ENCODE measurements around the gene MESD.

DNA sequence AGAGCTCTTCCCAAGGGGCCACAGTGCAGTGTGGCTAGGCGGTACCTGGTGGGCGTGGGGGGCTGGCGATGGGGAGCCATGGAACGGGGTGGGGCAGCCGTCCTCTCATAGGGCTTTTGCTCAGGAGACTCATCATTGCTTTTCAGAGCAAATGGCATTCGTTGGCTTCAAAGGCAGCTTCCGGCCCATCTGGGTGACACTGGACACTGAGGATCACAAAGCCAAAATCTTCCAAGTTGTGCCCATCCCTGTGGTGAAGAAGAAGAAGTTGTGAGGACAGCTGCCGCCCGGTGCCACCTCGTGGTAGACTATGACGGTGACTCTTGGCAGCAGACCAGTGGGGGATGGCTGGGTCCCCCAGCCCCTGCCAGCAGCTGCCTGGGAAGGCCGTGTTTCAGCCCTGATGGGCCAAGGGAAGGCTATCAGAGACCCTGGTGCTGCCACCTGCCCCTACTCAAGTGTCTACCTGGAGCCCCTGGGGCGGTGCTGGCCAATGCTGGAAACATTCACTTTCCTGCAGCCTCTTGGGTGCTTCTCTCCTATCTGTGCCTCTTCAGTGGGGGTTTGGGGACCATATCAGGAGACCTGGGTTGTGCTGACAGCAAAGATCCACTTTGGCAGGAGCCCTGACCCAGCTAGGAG lies 40.8 kb downstream of the MESD start:
- TF ChIP-seq CTCF (IDR thresholded peaks at IDR 0.05 in 4 of 5, conservative IDR thresholded peaks at IDR 0.05 in 1 of 5) (no peak), POLR2A (IDR thresholded peaks at IDR 0.05) (no peak)

Data from gastrocnemius medialis (tissue), 4 donors.